Liver (tissue), 9 donors: ENCODE results near the gene RAD51C. TPM values are rescaled to one million over a fixed set of nuclear protein-coding genes. Genes with fewer than 3 reads are reported as not detected.

Experiments used
- DNase-seq: peaks from one replicate; pipeline ENCODE4 v3.0.0-alpha.2; 2017; ENCODE audit warnings: low spot score
- H3K27ac ChIP-seq, 2 donors: one replicate each; pipeline ENCODE4 v1.7.0; 2013; ENCODE audit warnings: inconsistent platforms in 2 of 2, low read length in 2 of 2, control low read depth in 1 of 2, low read depth in 1 of 2, mild to moderate bottlenecking in 1 of 2
- H3K27me3 ChIP-seq, 4 donors: one replicate each; pipeline versions ENCODE4 v1.6.1 to v1.7.0; 2013; ENCODE audit warnings: low read length in 3 of 4, inconsistent platforms in 1 of 4, mild to moderate bottlenecking in 1 of 4, moderate library complexity in 1 of 4; ENCODE audit not compliant: control insufficient read depth in 4 of 4, insufficient read depth in 4 of 4
- H3K36me3 ChIP-seq, 4 donors: one replicate each; pipeline versions ENCODE4 v1.6.1 to v1.7.0; 2013; ENCODE audit warnings: low read length in 3 of 4, mild to moderate bottlenecking in 3 of 4, low read depth in 1 of 4, moderate library complexity in 1 of 4; ENCODE audit not compliant: control insufficient read depth in 4 of 4, insufficient read depth in 3 of 4
- H3K4me1 ChIP-seq, 4 donors: one replicate each; pipeline versions ENCODE4 v1.6.1 to v1.7.0; 2013; ENCODE audit warnings: low read length in 3 of 4, mild to moderate bottlenecking in 3 of 4, moderate library complexity in 1 of 4; ENCODE audit not compliant: control insufficient read depth in 4 of 4, insufficient read depth in 4 of 4
- H3K4me3 ChIP-seq, 3 donors: one replicate each; pipeline versions ENCODE4 v1.6.1 to v1.7.0; 2013; ENCODE audit warnings: low read length in 3 of 3, control low read depth in 1 of 3, low read depth in 1 of 3, mild to moderate bottlenecking in 1 of 3
- H3K9ac ChIP-seq, 2 donors: one replicate each; pipeline ENCODE4 v1.7.0; 2013; ENCODE audit warnings: low read length in 2 of 2, mild to moderate bottlenecking in 2 of 2, moderate library complexity in 2 of 2, control low read depth in 1 of 2, low read depth in 1 of 2
- H3K9me3 ChIP-seq, 4 donors: one replicate each; pipeline versions ENCODE4 v1.6.1 to v1.7.0; 2013; ENCODE audit warnings: low read length in 3 of 4; ENCODE audit not compliant: control insufficient read depth in 4 of 4
- CTCF ChIP-seq: fragments of 150-350 bp; IDR thresholded peaks from 2 replicates; pipeline ENCODE4 v1.5.1; 2017; ENCODE audit warnings: improper control_type of control experiment, low read depth, low read length; ENCODE audit not compliant: missing input control
- EGR1 ChIP-seq, 2 donors: IDR thresholded peaks; 2 replicates each; pipeline ENCODE4 v1.6.1; 2016 to 2018; ENCODE audit warnings: antibody characterized with exemption in 2 of 2, low read depth in 2 of 2
- GABPA ChIP-seq, 2 donors: IDR thresholded peaks in 1 of 2; conservative IDR thresholded peaks in 1 of 2; 2 replicates each; pipeline ENCODE4 v1.6.1; 2016; ENCODE audit warnings: antibody characterized with exemption in 2 of 2, mild to moderate bottlenecking in 1 of 2, moderate library complexity in 1 of 2
- HNF4A ChIP-seq, 2 donors: conservative IDR thresholded peaks; 2 replicates each; pipeline ENCODE4 v1.6.1; 2016; ENCODE audit warnings: antibody characterized with exemption in 2 of 2, mild to moderate bottlenecking in 2 of 2
- HNF4G ChIP-seq: IDR thresholded peaks from 2 replicates; pipeline ENCODE4 v1.6.1; 2016; ENCODE audit warnings: antibody characterized with exemption
- JUND ChIP-seq, 2 donors: IDR thresholded peaks; 2 replicates each; pipeline ENCODE4 v1.6.1; 2016; ENCODE audit warnings: antibody characterized with exemption in 2 of 2
- NR2F2 ChIP-seq: IDR thresholded peaks from 2 replicates; pipeline ENCODE4 v1.6.1; 2016; ENCODE audit warnings: antibody characterized with exemption
- RAD21 ChIP-seq, 2 donors: IDR thresholded peaks; 2 replicates each; pipeline ENCODE4 v1.6.1; 2016; ENCODE audit warnings: antibody characterized with exemption in 2 of 2, mild to moderate bottlenecking in 2 of 2
- SP1 ChIP-seq: IDR thresholded peaks from 2 replicates; pipeline ENCODE4 v1.6.1; 2018; ENCODE audit warnings: antibody characterized with exemption, mild to moderate bottlenecking
- TAF1 ChIP-seq: conservative IDR thresholded peaks from 2 replicates; pipeline ENCODE4 v1.6.1; 2016; ENCODE audit warnings: antibody characterized with exemption, mild to moderate bottlenecking
- WGBS: extraction: QIAGEN DNeasy Blood & Tissue Kit; methylation state at CpG from one replicate; pipeline ENCODE4 v1.1.7; 2013; 5-methylcytosine and 5-hydroxymethylcytosine counted together
- polyA plus RNA-seq, 2 donors: library from polyadenylated mRNA; stranded (reverse) in 1 of 2; unstranded in 1 of 2; fragments of 200-250 nt in 1 of 2; fragments of >200 nt in 1 of 2; fragmentation: Nextera tagmentation in 1 of 2; extraction: Ambion mirVana in 1 of 2; gene quantifications; one replicate each; pipeline versions ENCODE4 v1.2.1 to v1.2.3, GENCODE V29; 2013 to 2015
- total RNA-seq, 2 donors: library from RNA; depleted of rRNA; stranded (reverse); fragments of >200 nt; gene quantifications; one replicate each; pipeline ENCODE4 v1.2.3, GENCODE V29; 2014
- TF ChIP-seq, protein P1 (sequence below): IDR thresholded peaks from 2 replicates; pipeline ENCODE4 v1.6.1; 2016; ENCODE audit warnings: antibody characterized with exemption, mild to moderate bottlenecking
- donor health status: healthy.
- donor health status: healthy.
- donor health status: healthy.
- donor health status: healthy.
- donor health status: healthy.

RAD51C gene
- total and polyA plus RNA-seq, 4 donors = 6.9 to 22.2 (median 12.5) TPM

DNA sequence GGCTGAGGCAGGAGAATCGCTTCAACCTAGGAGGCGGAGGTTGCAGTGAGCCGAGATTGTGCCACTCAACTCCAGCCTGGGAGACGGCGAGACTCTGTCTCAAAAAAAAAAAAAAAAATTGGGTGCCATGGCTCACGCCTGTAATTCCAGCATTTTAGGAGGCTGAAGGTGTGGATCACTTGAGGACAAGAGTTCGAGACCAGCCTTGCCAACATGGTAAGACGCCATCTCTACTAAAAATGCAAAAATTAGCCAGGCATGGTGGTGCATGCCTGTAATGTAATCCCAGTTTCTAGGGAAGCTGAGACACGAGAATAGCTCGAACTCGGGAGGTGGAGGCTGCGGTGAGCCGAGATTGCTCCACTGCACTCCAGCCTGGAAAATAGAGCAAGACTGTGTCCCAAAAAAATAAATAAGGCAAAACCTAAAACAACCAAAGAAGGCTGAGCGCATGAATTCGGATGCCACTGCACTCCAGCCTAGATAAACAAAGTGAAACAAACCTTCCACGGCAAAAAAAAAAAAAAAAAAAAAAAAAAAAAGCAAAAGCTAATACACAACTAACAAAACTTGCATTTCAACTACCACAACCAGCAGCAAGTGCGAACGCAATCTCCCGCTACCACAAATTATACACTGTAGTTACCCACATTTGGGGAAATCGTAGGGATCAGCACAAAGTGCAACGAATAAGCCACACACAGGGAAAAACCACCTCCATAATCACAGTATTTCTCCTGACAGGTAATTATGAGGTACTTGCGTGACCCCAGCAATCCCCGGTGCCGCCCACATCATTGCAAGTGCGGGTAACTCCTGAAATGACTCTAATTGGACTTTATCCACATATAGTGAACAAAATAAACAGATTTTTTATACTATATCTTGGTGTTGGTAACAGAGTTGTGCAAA lies 26.2 kb upstream of the RAD51C start:
- WGBS = 83% methylated on average over 25 of the region's 25 CpGs
- Histone ChIP-seq H3K9ac (no peak overlapping the region), H3K27ac (peak overlapping the region in 1 of 2 donors; percentile 41)

GRCh38 chr17:58666858-58667267 lies 25.5 kb upstream of the RAD51C start:
- peak; percentile 61 for DNase-seq
- Histone ChIP-seq H3K4me3 (no peak overlapping the region), H3K9ac (no peak overlapping the region), H3K4me1 (no peaks in the 10 kb centered on the region), H3K9me3 (no peaks in the 10 kb centered on the region), H3K27me3 (no peaks in the 10 kb centered on the region), H3K36me3 (no peaks in the 10 kb centered on the region), H3K27ac (peak overlapping the region in 1 of 2 donors; percentile 41)
- 60% methylated on average over 19 of the region's 19 CpGs for WGBS
- no peak for TF ChIP-seq HNF4A (conservative IDR thresholded peaks at IDR 0.05)
- TF ChIP-seq EGR1 (IDR thresholded peaks at IDR 0.05; ENCODE audit: low read depth in 2 of 2) = no peak
- no peak for TF ChIP-seq RAD21 (IDR thresholded peaks at IDR 0.05)

More for the DNA sequence above, 26.2 kb upstream of the RAD51C start:
- Histone ChIP-seq H3K36me3 (no peaks in the 10 kb centered on the region), H3K9me3 (no peaks in the 10 kb centered on the region), H3K27me3 (no peaks in the 10 kb centered on the region), H3K4me1 (no peaks in the 10 kb centered on the region), H3K4me3 (no peak overlapping the region)
- TF ChIP-seq TAF1 (no peak), SP1 (no peak), JUND (IDR thresholded peaks at IDR 0.05) (no peak), CTCF (no peak), NR2F2 (no peak), GABPA (IDR thresholded peaks at IDR 0.05 in 1 of 2, conservative IDR thresholded peaks at IDR 0.05 in 1 of 2) (no peak), RAD21 (IDR thresholded peaks at IDR 0.05) (no peak), HNF4G (no peak)
- TF ChIP-seq, protein P1, sequence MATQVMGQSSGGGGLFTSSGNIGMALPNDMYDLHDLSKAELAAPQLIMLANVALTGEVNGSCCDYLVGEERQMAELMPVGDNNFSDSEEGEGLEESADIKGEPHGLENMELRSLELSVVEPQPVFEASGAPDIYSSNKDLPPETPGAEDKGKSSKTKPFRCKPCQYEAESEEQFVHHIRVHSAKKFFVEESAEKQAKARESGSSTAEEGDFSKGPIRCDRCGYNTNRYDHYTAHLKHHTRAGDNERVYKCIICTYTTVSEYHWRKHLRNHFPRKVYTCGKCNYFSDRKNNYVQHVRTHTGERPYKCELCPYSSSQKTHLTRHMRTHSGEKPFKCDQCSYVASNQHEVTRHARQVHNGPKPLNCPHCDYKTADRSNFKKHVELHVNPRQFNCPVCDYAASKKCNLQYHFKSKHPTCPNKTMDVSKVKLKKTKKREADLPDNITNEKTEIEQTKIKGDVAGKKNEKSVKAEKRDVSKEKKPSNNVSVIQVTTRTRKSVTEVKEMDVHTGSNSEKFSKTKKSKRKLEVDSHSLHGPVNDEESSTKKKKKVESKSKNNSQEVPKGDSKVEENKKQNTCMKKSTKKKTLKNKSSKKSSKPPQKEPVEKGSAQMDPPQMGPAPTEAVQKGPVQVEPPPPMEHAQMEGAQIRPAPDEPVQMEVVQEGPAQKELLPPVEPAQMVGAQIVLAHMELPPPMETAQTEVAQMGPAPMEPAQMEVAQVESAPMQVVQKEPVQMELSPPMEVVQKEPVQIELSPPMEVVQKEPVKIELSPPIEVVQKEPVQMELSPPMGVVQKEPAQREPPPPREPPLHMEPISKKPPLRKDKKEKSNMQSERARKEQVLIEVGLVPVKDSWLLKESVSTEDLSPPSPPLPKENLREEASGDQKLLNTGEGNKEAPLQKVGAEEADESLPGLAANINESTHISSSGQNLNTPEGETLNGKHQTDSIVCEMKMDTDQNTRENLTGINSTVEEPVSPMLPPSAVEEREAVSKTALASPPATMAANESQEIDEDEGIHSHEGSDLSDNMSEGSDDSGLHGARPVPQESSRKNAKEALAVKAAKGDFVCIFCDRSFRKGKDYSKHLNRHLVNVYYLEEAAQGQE = no peak
- no peak for DNase-seq
